GM19395 (cell line): ENCODE data around the gene MAML2.

Experiments used
- ATAC-seq: cut with Tn5 transposase; IDR thresholded peaks from one replicate; pipeline ENCODE4 v1.9.1; 2021; ENCODE audit warnings: mild to moderate bottlenecking, moderate library complexity; ENCODE audit not compliant: unreplicated experiment

Gene MAML2

DNA sequence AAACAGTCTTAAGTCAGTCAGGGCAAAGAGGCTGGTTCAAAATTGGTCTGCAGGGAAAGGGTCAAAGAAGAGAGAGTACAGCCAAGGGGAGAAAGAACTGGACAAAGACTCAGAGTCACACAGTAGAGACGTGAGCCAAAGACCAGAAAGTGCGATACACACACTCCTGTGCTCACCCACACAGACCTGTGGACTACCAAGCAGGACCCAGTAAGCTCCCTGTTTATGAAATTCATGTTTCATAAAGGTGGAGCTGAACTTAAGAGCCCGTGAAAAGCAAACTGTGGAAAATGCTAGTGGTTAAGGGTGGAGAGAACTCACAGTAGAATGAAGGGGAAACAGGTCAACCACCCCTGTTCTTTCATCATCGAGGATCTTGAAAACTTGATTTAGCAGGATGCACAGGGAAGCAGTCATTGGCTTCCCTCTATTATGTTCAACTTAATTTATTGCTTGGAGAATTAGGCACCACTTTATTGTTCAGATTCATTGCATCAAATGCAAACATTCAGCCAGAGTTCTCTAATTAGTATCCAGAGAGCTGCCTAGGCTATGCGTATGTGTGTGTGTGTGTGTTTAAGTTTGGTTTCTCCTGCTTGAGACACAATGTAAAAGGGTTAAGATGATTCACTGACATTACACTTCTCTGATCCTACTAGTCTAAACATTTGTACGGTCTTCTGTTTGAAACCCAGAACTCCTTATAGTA lies 258.2 kb downstream of the MAML2 start:
- no peak for ATAC-seq

DNA sequence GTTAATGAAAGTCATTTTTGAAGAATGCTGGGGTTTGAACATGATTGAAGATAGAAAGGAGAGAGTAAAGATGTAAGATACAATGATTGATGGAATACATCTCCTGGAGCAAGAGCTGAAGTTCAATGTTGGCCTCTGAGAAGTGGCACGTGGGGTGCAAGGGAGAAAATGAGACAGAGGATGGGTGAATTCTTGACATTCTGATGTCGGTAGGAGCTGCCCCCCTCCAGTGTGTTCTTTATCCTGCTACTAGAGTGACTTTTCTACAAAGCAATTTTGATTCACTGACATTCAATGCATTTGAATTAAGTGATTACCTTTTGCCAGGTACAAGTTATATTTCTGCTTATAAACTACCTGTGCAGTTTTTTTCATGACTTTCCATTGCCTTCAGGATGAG lies 260.1 kb downstream of the MAML2 start:
- no peak for ATAC-seq

DNA sequence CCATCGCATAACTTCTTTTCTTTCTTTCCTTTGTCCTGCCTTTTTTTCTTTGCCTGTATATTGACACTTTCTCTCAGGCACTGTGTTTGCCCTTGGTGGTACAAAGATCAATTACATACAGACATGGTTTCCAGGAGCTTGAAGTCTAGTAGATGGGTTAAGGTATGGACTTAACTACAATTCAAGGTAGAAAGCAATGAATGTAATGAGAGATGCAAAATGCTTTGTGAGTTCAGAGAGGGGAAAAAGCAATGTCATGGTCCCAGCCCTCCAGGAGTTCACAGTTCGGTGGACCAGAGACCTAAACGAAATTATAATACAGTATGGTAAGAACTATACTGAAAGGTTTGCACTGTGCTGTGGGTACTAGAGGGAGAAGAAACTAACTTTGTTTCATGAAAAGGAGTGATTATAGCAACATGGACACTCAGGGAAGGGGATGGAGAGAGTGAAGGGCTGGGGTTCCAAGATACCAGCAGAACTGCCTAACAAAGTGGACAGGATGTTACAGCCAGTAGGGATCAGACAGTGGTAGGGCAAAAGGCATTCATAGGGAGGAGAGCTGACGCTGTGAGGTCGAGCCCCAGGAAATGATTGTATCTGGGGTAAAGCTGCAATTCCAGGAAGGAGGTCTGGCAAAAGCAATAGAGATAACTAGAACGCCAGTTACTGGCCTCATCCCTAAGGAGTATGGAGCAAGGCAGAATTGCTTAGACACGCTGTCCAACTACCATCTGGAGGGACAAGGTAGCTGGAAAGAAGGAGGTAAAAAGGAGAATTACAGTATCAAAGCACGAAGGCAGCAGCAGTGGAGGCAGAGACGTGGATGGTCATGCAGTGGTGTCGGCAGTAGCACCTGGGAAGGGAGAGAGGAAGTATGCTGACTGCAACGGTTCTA lies 260.7 kb downstream of the MAML2 start:
- no peak for ATAC-seq

GRCh38 chr11:96081561-96081960 lies 261.4 kb downstream of the MAML2 start:
- no peak for ATAC-seq

- ATAC-seq: no peak
Observed at GRCh38 chr11:96079691-96080090, 263.3 kb downstream of the MAML2 start.

DNA sequence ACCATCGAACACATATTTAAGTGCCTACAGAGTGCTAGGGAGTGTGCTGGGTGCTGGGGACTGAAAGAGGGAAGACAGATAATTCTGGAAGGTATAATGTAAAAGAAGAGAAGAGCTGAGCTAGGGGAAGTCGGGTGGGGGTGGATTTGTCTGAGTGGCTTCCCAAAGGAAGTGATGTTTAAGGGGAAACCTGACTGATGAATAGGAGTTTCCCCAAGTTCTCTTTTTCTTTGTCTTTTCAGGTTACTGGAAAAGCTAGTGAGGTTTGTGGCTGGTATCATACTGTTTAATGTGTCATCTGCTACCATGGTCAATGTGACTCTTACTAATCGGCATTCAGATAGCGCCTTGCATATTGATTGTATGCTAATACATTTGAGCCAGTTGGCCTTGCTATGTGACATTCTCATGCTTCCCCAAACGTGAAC lies 267.4 kb downstream of the MAML2 start:
- ATAC-seq: peak; percentile 72

DNA sequence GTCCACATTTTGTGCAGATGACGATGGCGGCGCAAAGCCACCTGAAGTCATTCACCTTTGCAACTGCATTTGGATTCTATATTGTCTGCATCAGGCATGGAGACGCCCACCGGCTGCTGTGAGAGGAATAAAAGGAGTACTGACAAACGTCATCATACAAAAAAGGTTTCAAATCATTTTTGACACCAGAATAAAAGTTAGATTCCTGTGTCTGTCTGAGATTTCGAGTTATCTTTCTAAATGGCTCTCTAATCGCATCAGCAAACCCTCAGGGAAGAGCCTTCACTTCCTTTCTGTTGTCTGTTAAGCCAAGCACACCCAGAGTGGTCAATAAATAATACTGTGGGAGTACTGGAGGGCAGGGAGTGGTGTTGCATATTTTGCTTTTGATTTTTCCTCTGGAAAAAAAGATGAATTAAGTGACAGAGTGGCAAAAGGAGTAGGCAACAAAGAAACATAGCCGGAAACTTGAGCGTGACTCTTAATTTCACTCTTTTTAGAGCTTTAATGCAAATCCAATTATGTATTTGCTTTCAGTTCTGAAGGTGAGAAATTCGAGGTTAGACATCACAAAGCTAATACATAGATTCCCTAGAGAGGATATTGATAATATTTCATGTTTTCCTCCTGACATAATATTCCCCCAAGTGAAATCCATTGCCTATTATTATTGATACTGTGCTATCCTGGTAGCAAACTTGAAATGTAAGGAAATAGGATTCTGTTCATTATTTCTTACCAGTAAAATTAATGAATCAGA lies 268.3 kb downstream of the MAML2 start:
- peak; percentile 45 for ATAC-seq

DNA sequence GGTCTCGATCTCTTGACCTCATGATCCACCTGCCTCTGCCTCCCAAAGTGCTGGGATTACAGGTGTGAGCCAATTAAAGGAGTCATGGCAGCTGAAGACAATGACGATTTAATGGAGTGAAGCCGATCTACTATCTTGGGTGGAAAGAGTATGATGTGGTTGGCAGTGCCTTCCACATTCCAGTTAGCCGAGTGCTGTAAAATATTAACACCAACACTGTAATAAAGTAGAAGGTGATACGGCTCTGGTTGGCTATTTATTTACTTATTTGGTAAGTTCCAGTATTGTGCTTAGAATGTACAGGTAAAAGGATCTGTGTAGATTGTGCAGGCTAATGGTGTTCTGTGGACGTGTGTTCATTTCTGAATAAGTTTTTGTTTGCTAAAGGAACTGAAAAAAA lies 269.5 kb downstream of the MAML2 start:
- ATAC-seq: no peak

DNA sequence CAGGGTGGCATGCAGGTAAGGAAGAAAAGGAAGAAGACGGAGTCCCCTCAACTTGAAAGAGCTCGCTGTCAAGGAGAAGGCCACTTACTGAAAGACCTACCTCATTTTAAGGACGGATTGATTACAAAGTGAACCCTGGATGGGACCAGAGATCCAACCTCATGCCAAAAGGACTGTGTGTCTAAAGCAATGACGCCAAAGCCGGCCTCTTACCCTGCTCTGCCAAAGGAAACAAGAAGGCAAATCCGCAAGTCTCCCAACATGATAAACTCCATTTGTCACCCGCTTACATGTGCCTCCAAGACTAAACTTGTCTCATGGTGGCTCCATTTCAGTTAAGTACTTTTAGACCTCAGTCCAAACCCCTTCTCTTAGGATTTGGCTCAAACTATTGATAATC lies 270.4 kb downstream of the MAML2 start:
- no peak for ATAC-seq

- ATAC-seq: no peak
Observed at GRCh38 chr11:96070453-96070852, 272.5 kb downstream of the MAML2 start.

DNA sequence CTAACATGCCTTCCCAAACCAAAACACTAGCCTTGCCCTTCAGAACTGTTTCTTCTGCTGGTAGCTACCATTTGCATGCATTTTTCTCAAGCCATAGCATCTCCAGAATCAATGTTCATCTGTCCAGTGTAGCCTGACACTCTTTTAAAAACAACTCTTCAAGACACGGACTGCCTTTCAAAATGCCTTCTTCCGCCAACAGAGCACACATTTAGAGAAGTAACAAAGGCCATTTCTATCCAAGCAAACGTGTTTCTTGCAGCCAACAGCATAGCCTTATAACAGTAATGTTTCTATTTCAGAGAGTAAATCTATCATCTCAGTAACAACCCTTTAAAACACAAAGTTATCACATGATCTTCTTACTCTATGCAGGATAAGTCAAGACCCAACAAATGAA lies 275.8 kb downstream of the MAML2 start:
- no peak for ATAC-seq

- ATAC-seq: no peak
Observed at GRCh38 chr11:96065379-96065778, 277.6 kb downstream of the MAML2 start.

DNA sequence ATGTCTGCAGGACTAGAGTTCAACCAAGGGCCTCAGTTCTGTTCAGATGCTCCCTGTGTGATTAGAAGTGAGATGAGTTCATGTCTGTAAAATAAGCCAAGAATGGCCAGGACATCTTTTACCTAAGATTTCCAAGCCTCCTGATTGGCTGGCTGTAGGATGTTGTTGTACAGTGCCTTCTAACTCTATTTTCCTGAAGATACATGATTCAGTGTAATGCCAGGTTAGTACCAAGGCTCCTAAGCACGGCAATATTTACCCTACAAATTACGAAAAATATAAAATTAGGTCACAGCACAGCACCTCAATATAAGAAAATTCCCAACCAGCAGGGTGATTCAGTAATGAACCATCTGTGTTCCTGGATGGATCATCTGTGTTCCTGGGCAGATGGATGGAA lies 279.1 kb downstream of the MAML2 start:
- no peak for ATAC-seq

- ATAC-seq: no peak
Observed at GRCh38 chr11:96063053-96063452, 279.9 kb downstream of the MAML2 start.

DNA sequence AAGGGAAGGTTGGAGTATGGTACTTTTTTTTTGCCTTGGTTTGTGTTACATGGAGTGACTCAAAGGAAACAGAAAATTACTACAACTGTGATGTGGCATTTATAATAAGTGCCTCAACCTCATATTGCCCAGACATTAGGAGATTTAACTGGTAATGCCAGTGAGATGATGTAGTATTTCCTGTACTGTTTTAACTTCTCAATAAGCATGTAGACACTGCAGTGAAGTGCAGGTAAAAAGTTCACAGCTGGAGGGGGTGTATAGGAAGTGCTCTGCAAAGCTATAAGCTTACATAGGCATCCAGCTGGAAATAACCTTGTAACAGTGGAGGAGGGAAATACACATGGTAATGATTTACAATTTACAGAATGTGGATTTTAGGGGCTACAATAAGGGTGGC lies 280.9 kb downstream of the MAML2 start:
- peak; percentile 73 for ATAC-seq

- ATAC-seq: no peak
Observed at GRCh38 chr11:96061730-96062129, 281.3 kb downstream of the MAML2 start.

- no peak for ATAC-seq
Observed at GRCh38 chr11:96061069-96061468, 281.9 kb downstream of the MAML2 start.

DNA sequence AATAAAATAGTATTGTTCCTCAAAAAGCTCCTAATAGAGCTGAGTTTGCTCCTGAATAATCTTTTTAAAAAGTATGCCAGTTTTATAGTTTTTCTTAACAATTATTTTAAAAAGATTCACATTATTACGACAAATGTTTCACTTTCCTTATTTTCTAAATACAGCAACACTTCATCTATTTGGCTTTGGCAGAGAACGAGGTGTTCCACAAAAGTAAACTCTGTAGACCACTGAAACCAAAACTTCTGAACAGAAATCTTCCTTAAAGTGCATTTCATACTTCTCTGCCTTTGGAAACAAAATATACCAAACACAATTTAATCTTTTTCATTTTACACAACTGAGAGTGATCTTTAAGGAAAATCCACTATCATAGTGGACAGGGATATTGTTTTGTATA lies 285.5 kb downstream of the MAML2 start:
- no peak for ATAC-seq

GRCh38 chr11:96056576-96056975 lies 286.4 kb downstream of the MAML2 start:
- ATAC-seq: no peak

GRCh38 chr11:96055706-96056387 lies 287.1 kb downstream of the MAML2 start:
- ATAC-seq: no peak
